HG02981 (cell line): ENCODE data around the gene SPRR4.

ENCODE experiments used
- ATAC-seq: cut with Tn5 transposase; IDR thresholded peaks from one replicate; pipeline ENCODE4 v1.9.1; 2021; ENCODE audit warnings: mild to moderate bottlenecking, moderate library complexity; ENCODE audit not compliant: unreplicated experiment

The SPRR4 gene

DNA sequence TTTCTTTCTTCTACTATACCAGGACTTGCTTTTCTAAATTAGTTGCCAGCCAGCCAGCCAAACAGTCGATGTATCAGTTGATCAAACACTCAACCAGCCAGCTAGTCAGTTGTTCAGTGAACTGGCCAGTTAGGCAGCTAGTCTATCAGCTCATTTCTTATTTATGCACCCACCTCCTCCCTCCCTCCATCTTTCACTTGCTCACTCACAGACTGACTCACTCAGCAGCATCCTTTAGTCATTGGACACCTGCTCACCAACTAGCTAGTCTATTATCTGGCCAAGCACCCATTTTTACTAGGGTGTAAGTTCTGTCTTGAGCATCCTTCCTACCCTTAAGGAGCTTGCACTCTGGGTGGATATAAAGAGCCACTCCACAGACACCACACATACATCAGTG lies 5.9 kb upstream of the SPRR4 start:
- no peak for ATAC-seq

- no peak for ATAC-seq
Observed at GRCh38 chr1:152965853-152966252, 4.6 kb upstream of the SPRR4 start.

GRCh38 chr1:152967201-152967600 lies 3.2 kb upstream of the SPRR4 start:
- no peak for ATAC-seq

GRCh38 chr1:152968248-152968647 lies 2.2 kb upstream of the SPRR4 start:
- no peak for ATAC-seq

DNA sequence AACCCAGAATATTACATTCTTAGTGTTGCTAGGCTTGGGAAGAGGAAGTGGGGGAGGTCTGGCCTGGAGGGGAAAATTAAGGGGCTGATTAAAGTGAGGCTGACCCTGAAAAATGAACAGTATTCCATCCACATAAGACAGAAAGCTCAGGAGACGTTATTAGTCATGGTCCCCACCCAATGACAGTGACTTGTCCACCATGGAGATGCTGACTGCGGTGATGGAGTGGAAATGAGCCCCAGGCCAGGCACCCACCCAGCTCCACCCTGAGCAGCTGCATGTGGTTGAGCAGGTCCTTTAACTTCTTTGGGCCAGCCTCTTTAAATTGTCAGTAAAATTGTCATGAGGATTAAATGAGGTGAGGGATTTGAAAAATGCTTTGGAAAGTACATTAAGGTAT lies 1.4 kb upstream of the SPRR4 start:
- ATAC-seq, result no peak

DNA sequence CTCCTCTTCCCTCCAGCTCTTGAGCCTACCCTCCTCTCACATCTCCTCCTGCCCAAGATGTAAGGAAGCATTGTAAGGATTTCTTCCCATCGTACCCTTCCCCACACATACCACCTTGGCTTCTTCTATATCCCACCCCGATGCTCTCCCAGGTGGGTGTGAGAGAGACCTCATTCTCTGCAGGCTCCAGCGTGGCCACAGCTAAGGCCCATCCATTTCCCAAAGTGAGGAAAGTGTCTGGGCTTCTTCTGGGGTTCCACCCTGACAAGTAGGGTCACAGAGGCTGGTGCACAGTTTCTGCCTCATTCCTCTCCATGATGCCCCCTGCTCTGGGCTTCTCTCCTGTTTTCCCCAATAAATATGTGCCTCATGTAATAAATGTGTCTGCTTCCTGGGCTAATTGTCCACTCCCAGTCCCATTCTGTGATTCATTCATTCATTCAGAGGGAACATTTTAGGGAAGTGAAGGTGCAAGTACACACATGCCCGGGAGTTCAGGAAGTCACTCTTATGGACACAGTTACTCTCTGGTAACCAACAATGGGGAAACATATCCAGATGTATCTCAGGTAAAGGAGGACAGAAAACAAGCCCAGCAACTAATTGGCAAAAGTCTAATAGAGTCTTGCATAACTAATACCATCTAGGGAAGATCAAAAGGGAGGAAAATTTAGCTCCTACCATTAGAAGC lies 1.9 kb downstream of the SPRR4 start:
- no peak for ATAC-seq

GRCh38 chr1:152976688-152977087 lies 6.2 kb downstream of the SPRR4 start:
- ATAC-seq, result no peak

DNA sequence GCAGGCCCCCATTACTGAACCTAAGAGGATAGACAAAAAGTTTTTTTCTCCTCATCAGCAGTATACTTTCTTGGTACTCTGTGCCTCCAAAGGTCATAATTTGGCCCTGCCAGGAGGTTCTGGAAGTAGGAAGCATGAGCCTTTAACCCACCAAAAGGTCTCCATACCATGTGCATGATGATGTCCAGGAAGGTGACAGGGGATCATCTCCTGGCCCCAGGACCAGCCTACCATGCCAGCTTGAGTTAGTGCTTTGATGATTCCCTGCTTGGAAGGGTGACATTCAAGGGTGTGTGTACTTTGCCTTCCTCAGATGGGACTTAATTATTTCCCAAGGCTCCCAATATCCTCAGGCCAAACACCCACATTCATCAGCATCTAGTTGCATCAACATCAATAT lies 7.2 kb downstream of the SPRR4 start:
- no peak for ATAC-seq

GRCh38 chr1:152980676-152981075 lies 10.2 kb downstream of the SPRR4 start:
- no peak for ATAC-seq

DNA sequence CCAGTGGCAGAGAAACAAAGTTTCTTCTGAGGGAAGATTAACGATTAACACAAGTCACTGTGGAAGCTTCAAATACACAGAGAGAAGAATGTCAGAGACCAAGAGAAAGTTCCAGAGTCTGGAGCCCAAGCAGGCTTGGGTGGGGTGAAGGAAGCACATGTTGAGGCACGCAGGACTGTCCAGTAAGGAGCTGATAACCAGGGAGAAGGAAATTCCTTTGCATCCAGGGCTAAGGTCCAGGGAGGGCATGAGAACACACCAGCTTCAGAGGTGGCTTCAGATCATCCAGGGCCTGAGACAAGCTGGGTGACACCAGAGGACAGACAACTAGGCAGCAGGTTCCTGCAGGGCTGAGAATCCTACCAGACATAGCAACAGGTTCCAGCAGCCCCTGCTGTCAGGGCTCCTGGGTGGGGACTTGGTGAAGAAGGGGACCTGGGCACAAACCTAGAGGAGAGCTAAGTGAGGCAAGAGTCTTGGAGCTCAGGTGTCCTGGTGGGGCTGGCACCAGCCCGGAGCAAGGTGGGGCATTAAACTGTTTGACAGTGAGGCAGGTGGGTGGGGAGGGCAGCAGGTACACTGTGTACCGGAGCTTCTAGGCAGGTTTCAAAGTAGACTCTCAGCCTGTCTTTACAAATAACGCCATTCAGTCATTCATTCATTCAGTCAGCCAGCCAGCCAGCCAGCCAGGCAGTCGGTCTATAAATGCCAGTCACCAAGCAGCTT lies 10.9 kb downstream of the SPRR4 start:
- no peak for ATAC-seq

- no peak for ATAC-seq
Observed at GRCh38 chr1:152982076-152982475, 11.6 kb downstream of the SPRR4 start.

- no peak for ATAC-seq
Observed at GRCh38 chr1:152983234-152983633, 12.8 kb downstream of the SPRR4 start.

DNA sequence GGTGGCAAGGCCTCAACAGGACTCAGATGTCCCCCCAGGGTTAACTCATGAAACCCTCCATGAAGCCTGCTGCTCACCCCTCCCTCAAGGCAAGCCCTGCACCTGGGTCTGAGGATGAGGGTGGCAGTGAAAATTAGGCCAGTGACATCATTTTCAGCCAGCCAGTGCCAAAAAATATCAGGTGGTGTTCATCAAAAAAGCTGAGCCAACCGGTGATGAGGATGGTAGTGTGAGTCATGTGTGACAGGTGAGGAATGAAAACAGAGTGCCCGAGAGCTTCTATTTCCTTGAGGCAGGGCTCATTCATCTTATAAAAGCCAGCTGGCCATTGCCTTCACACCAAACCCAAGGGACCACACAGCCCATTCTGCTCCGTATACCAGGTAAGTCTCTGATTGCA lies 13.3 kb downstream of the SPRR4 start, which contains the start of gene SPRR1A:
Gene SPRR1A, plus strand, starts transcription at position 339 of the 400 bp plus-strand sequence. CDS start 1,150 bp downstream, outside the sequence.
- no peak for ATAC-seq

DNA sequence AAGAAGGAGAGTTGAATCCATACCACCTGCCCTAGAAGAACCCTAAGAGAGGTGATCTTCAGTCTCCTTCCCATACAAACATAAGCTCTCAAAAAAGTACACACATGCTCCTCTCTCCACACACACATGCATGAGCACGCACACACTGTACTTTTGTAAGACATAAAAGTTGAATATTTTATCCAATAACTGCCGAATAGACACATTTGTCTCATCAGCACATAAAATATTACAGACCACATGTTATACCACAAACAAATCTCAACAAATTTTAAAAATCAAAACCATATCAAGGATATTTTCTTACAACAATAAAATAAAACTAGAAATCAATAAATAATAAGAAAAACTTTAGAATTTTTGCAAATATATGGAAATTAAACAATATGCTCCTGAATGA lies 16.1 kb downstream of the SPRR4 start:
- no peak for ATAC-seq

GRCh38 chr1:152993186-152993585 lies 22.7 kb downstream of the SPRR4 start:
- ATAC-seq, result no peak

- ATAC-seq, result no peak
Observed at GRCh38 chr1:152995842-152996241, 25.4 kb downstream of the SPRR4 start.

GRCh38 chr1:152996633-152997400 lies 26.4 kb downstream of the SPRR4 start:
- ATAC-seq, result no peak

DNA sequence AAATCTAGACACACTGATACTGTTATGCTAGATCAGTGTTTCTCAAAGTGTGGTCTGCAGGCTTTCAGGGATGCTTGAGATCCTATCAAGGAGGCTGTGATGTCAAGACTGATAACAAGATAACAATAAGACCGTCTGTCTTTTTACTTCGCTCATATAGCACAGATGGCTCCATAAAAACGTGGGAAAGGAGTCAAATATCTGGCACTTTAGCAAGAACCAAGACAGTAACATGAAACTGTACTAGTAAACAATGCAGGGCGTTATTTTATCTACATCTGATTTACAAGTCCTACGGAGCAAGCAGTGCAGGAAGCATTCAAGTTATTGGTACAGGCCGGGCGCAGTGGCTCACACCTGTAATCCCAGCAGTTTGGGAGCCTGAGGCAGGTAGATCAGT lies 27.5 kb downstream of the SPRR4 start:
- no peak for ATAC-seq

- ATAC-seq, result no peak
Observed at GRCh38 chr1:152998476-152998875, 28.0 kb downstream of the SPRR4 start.

GRCh38 chr1:152999818-153000217 lies 29.4 kb downstream of the SPRR4 start:
- ATAC-seq, result no peak

DNA sequence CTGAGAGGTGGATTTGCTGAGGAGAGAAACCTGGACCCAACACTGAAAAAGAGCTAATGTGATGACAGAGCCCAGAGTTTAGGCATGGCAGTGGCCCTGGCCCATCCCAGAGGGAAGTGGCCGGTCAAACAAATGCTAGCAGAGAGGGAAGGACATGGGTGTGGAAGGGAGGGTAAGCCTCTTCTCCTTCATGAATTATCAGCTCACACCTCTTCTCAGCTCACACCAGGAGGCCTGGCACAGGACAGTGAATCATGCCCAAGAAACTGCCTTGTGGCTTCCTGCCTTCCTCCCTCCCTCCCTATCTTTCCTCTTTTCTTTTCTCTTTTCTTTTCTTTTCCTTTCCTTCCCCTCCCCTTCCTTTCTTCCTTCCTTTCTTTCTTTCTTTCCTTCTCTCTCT lies 29.8 kb downstream of the SPRR4 start:
- ATAC-seq, result no peak

- ATAC-seq, result no peak
Observed at GRCh38 chr1:153001382-153001781, 30.9 kb downstream of the SPRR4 start, which contains the start of gene SPRR3. Gene SPRR3, plus strand, starts transcription at chr1:153001749. Its CDS starts 1,272 bp downstream, at chr1:153003021.
